GM10266 (cell line): Measurements from ENCODE around the gene ACVR1B.

Experiments
- DNase-seq: peaks from one replicate; pipeline ENCODE4 v3.0.0; 2012; ENCODE audit errors: extremely low spot score
- CTCF ChIP-seq: IDR thresholded peaks from 2 replicates; pipeline ENCODE4 v1.5.1; 2012; ENCODE audit warnings: mild to moderate bottlenecking, low read depth; ENCODE audit not compliant: control insufficient read depth, insufficient read depth; ENCODE audit errors: missing control alignments

ACVR1B gene

GRCh38 chr12:51913071-51914033, 38.1 kb upstream of the ACVR1B start:
- DNase-seq: no peak
- no peak for TF ChIP-seq CTCF

GRCh38 chr12:51914034-51914923, 37.2 kb upstream of the ACVR1B start:
- DNase-seq: no peak
- TF ChIP-seq CTCF: no peak

- TF ChIP-seq CTCF: no peak
- no peak for DNase-seq
These were observed 36.4 kb upstream of the ACVR1B start for GRCh38 chr12:51915003-51915625.

- TF ChIP-seq CTCF: no peak
- no peak for DNase-seq
These were observed 35.5 kb upstream of the ACVR1B start for GRCh38 chr12:51915951-51916350.

- TF ChIP-seq CTCF: no peak
- no peak for DNase-seq
These were observed 34.4 kb upstream of the ACVR1B start for GRCh38 chr12:51917041-51917590.

GRCh38 chr12:51917746-51918453, 33.6 kb upstream of the ACVR1B start:
- no peak for TF ChIP-seq CTCF
- DNase-seq: no peak
